A549 (cell line): Measurements from ENCODE around the gene BIK. TPM values are rescaled to one million over a fixed set of nuclear protein-coding genes. Genes with fewer than 3 reads are reported as not detected.

Source experiments
- ATAC-seq, 2 experiments: fragments of 200-7000 bp in 1 of 2; fragments of >200 bp in 1 of 2; cut with Nextera tagmentation in 1 of 2; cut with Tn5 transposase in 1 of 2; 3 replicates each; pipeline versions ENCODE4 v1.8.0 to v1.9.1; 2018 to 2020; ENCODE audit warnings: mild to moderate bottlenecking in 1 of 2, moderate library complexity in 1 of 2
- CTCF ChIA-PET: fragments of 300-600 bp; sonication (Branson Sonifier 250); formaldehyde crosslinking; extraction: SDS; loops from one replicate; lab custom pipeline; 2021; ENCODE audit warnings: antibody characterized with exemption, inconsistent platforms; lab: Yijun Ruan, JAX
- POLR2A ChIA-PET: fragments of 350-600 bp; formaldehyde crosslinking; extraction: SDS; loops from one replicate; lab custom pipeline; 2021; ENCODE audit warnings: antibody characterized with exemption, inconsistent platforms; lab: Yijun Ruan, JAX
- DNase-seq, 2 experiments: peaks; one replicate each; pipeline versions ENCODE4 v3.0.0 to v3.0.0-alpha.2; 2011 to 2016; ENCODE audit warnings: low read depth in 1 of 2, low spot score in 1 of 2
- FAIRE-seq: peaks from 2 replicates; lab custom pipeline; 2011; peaks lifted over from hg19 to GRCh38; lab: Jason Lieb, UNC
- H3K27ac ChIP-seq, 2 experiments: fragments of >200 bp; sonication (Bioruptor Twin); formaldehyde crosslinking; 3 replicates each; pipeline ENCODE4 v1.5.1; 2016 to 2017
- H3K4me1 ChIP-seq: fragments of >200 bp; sonication (Bioruptor Twin); formaldehyde crosslinking; 3 replicates; pipeline ENCODE4 v1.6.1; 2016
- H3K4me2 ChIP-seq: fragments of >200 bp; sonication (Bioruptor Twin); formaldehyde crosslinking; 3 replicates; pipeline ENCODE4 v1.6.1; 2016
- H3K4me3 ChIP-seq: fragments of >200 bp; sonication (Bioruptor Twin); formaldehyde crosslinking; 3 replicates; pipeline ENCODE4 v1.5.1; 2016
- H3K9me3 ChIP-seq: fragments of >200 bp; sonication (Bioruptor Twin); formaldehyde crosslinking; 3 replicates; pipeline ENCODE4 v1.6.1; 2016
- CBX2 ChIP-seq: fragments of 200-600 bp; sonication (generic); IDR thresholded peaks from 2 replicates; pipeline ENCODE4 v1.6.1; 2016; ENCODE audit warnings: low read depth, mild to moderate bottlenecking, borderline replicate concordance
- CEBPB ChIP-seq, 2 experiments: fragments of >200 bp in 1 of 2; sonication (Bioruptor Twin) in 1 of 2; formaldehyde crosslinking in 1 of 2; IDR thresholded peaks; 2 replicates each; pipeline ENCODE4 v1.6.1; 2012 to 2016
- E2F6 ChIP-seq: IDR thresholded peaks from 2 replicates; pipeline ENCODE4 v1.6.1; 2012; ENCODE audit warnings: low read depth, borderline replicate concordance
- EP300 ChIP-seq, 2 experiments: fragments of >200 bp; sonication (Bioruptor Twin); formaldehyde crosslinking; IDR thresholded peaks; 2 replicates in 1 of 2; 3 replicates in 1 of 2; pipeline ENCODE4 v1.6.1; 2016 to 2017
- ESRRA ChIP-seq: fragments of 150-350 bp; IDR thresholded peaks from 2 replicates; pipeline ENCODE4 v1.6.1; 2014; ENCODE audit warnings: mild to moderate bottlenecking, low read length, borderline replicate concordance
- FOSB ChIP-seq: fragments of 250-450 bp; sonication (Bioruptor Pico); IDR thresholded peaks from 2 replicates; pipeline ENCODE4 v1.5.0; 2020; ENCODE audit warnings: mild to moderate bottlenecking, moderate library complexity
- FOXS1 ChIP-seq: fragments of 250-450 bp; sonication (Bioruptor Pico); IDR thresholded peaks from 2 replicates; pipeline ENCODE4 v1.5.0; 2020; ENCODE audit warnings: mild to moderate bottlenecking, moderate library complexity
- HES2 ChIP-seq: fragments of >200 bp; sonication (Bioruptor Twin); formaldehyde crosslinking; IDR thresholded peaks from 2 replicates; pipeline ENCODE4 v1.6.1; 2016
- JUNB ChIP-seq: fragments of >200 bp; sonication (Bioruptor Twin); formaldehyde crosslinking; IDR thresholded peaks from 2 replicates; pipeline ENCODE4 v1.6.1; 2016
- KDM5A ChIP-seq: fragments of 200-600 bp; sonication (generic); IDR thresholded peaks from 2 replicates; pipeline ENCODE4 v1.6.1; 2016; ENCODE audit warnings: antibody characterized with exemption, mild to moderate bottlenecking
- RNF2 ChIP-seq: fragments of 200-600 bp; sonication (generic); IDR thresholded peaks from 2 replicates; pipeline ENCODE4 v1.6.1; 2016; ENCODE audit warnings: low read depth, mild to moderate bottlenecking, antibody characterized with exemption, moderate library complexity, borderline replicate concordance
- SMC3 ChIP-seq: fragments of >200 bp; sonication (Bioruptor Twin); formaldehyde crosslinking; IDR thresholded peaks from 3 replicates; pipeline ENCODE4 v1.6.1; 2018; ENCODE audit warnings: inconsistent platforms
- SREBF2 ChIP-seq: fragments of 450-650 bp; IDR thresholded peaks from 2 replicates; pipeline ENCODE4 v1.6.1; 2014; ENCODE audit warnings: mild to moderate bottlenecking, moderate library complexity
- TP53 ChIP-seq: fragments of 250-450 bp; sonication (Bioruptor Pico); IDR thresholded peaks from 2 replicates; pipeline ENCODE4 v1.5.0; 2021; ENCODE audit warnings: mild to moderate bottlenecking, moderate library complexity
- ZFP36 ChIP-seq: fragments of 450-650 bp; IDR thresholded peaks from 2 replicates; pipeline ENCODE4 v1.6.1; 2014; ENCODE audit warnings: borderline replicate concordance; ENCODE audit not compliant: partially characterized antibody
- ZNF302 ChIP-seq: fragments of 250-450 bp; sonication (Bioruptor Pico); IDR thresholded peaks from 2 replicates; pipeline ENCODE4 v1.9.0; 2021; ENCODE audit warnings: inconsistent platforms, mild to moderate bottlenecking, moderate library complexity
- WGBS: methylation state at CpG from one replicate; pipeline ENCODE4 v1.1.6; 2017; ENCODE audit errors: missing lambda C conversion rate; 5-methylcytosine and 5-hydroxymethylcytosine counted together
- polyA plus RNA-seq, 4 experiments: library from polyadenylated mRNA; depleted of rRNA in 3 of 4; stranded (reverse); fragments of >200 nt; fragmentation: RNase III in 1 of 4; extraction: RNeasy Plus Mini Kit Qiagen cat#74134 plus additional on column Dnase treatment in 1 of 4; gene quantifications; 2 replicates in 3 of 4; 3 replicates in 1 of 4; pipeline ENCODE4 v1.2.3, GENCODE V29; 2011 to 2017
- TF ChIP-seq, protein P1 (sequence below): fragments of 250-450 bp; sonication (Bioruptor Pico); IDR thresholded peaks from 2 replicates; pipeline ENCODE4 v1.5.0; 2020; ENCODE audit warnings: low read depth, mild to moderate bottlenecking, moderate library complexity
- TF ChIP-seq, protein P2 (sequence below): fragments of 250-450 bp; sonication (Bioruptor Pico); IDR thresholded peaks from 2 replicates; pipeline ENCODE4 v1.5.0; 2021; ENCODE audit warnings: mild to moderate bottlenecking, moderate library complexity, borderline replicate concordance

BIK gene
- polyA plus RNA-seq, 2 of the 4 experiments (the other 2 are of a cell fraction) = 0.54 to 0.88 TPM

DNA sequence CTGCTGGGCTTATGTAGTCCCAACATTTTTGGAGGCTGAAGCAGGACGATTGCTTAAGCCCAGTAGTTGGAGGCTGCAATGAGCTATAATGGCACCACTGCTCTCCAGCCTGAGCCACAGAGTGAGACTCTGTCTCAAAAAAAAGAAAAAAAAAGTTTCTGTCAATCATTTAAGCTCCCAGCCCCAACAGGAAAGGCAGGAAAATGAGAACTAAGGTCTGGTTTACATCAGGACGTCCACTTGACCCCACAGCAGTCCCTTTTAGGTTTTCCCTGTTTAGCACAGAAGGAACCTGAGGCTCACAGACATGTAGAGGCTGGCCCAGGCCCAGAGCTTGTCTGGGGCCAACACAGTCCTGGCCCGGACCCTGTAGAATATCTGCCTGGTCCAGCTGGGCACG lies 12.2 kb upstream of the BIK start:
- Histone ChIP-seq H3K4me1 (peaks cover 8% of the 10 kb centered on the region), H3K27ac (no peak overlapping the region), H3K4me3 (no peak overlapping the region), H3K9me3 (no peaks in the 10 kb centered on the region), H3K4me2 (no peak overlapping the region)
- no peak for TF ChIP-seq TP53
- TF ChIP-seq, protein P1, sequence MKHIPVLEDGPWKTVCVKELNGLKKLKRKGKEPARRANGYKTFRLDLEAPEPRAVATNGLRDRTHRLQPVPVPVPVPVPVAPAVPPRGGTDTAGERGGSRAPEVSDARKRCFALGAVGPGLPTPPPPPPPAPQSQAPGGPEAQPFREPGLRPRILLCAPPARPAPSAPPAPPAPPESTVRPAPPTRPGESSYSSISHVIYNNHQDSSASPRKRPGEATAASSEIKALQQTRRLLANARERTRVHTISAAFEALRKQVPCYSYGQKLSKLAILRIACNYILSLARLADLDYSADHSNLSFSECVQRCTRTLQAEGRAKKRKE (CRISPR knock-in tag) = no peak
- no peak for TF ChIP-seq KDM5A
- TF ChIP-seq SMC3 = no peak
- TF ChIP-seq FOXS1 = no peak
- TF ChIP-seq ZNF302 (CRISPR knock-in tag) = no peak
- ChIA-PET CTCF (interaction anchor here (0.5 to 1.4 kb wide), 5 partner anchors 26 to 108 kb away, joined by 3 to 4 read pairs (median 4); no protein-coding TSS in a partner anchor), POLR2A (no interaction called here)
- 53% methylated on average over 4 of the region's 4 CpGs for WGBS
- no peak for ATAC-seq
- no peak for FAIRE-seq
- no peak for DNase-seq

DNA sequence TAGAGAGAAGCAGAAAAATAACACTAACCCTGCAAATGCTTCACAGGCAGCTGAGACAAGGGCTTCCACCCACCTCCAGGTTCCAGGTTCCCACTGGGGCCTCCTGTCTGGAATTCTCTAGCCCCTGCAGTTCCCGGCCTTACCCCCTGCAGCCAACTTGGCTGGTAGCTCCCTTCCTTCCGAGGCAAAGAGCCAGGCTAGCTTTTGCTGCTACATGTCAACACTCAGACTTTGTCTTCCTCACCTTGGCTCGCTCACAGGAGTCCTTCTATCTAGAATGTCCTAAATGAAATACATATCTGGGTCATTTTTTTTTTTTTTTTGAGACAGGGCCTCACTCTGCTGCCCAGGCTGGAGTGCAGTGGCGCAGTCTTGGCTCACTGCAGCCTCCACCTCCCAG lies 11.5 kb upstream of the BIK start:
- Histone ChIP-seq H3K4me1 (peaks cover 4% of the 10 kb centered on the region), H3K4me2 (no peak overlapping the region), H3K9me3 (no peaks in the 10 kb centered on the region), H3K27ac (no peak overlapping the region), H3K4me3 (no peak overlapping the region)
- ChIA-PET CTCF (interaction anchor here (0.5 to 1.4 kb wide), 5 partner anchors 25 to 109 kb away, joined by 3 to 4 read pairs (median 4); no protein-coding TSS in a partner anchor), POLR2A (no interaction called here)
- 95% methylated on average over 4 of the region's 4 CpGs for WGBS
- no peak for DNase-seq
- no peak for ATAC-seq
- TF ChIP-seq ZFP36 = no peak
- no peak for TF ChIP-seq JUNB
- no peak for TF ChIP-seq KDM5A
- no peak for FAIRE-seq

DNA sequence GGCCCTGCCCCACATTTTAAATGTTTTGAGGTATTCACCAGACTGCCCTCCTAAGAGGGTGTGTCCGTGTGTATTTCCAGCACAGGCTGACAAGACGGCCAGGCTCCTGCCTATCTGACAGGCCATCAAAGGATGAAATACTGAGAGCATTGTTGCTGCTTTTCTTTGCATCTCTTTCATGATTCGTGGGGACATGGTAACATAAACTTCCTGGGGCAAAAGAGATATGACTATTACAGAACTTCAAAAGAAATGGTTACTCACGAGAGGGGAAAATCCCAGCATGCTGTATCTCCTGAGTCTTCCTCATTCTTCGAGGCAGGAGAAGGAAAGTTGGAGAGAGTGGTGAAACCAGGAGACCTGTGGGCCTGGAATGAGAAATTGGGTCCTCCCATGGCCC lies 10.3 kb upstream of the BIK start:
- CTCF ChIA-PET = no interaction called here
- no peak; a peak in 1 of 6 replicates for ATAC-seq
- DNase-seq = no peak
- Histone ChIP-seq H3K27ac (no peak overlapping the region), H3K4me3 (no peak overlapping the region), H3K4me1 (no peaks in the 10 kb centered on the region), H3K4me2 (no peak overlapping the region), H3K9me3 (no peaks in the 10 kb centered on the region)
- POLR2A ChIA-PET = no interaction called here
- no peak for TF ChIP-seq SREBF2
- no peak for TF ChIP-seq ESRRA
- TF ChIP-seq CEBPB (IDR thresholded peaks at IDR 0.05) = no peak
- TF ChIP-seq CBX2 = no peak
- no peak for TF ChIP-seq FOSB (CRISPR knock-in tag)
- TF ChIP-seq RNF2 = no peak
- TF ChIP-seq EP300 (IDR thresholded peaks at IDR 0.05) = no peak
- TF ChIP-seq ZFP36 = no peak
- TF ChIP-seq, protein P2, sequence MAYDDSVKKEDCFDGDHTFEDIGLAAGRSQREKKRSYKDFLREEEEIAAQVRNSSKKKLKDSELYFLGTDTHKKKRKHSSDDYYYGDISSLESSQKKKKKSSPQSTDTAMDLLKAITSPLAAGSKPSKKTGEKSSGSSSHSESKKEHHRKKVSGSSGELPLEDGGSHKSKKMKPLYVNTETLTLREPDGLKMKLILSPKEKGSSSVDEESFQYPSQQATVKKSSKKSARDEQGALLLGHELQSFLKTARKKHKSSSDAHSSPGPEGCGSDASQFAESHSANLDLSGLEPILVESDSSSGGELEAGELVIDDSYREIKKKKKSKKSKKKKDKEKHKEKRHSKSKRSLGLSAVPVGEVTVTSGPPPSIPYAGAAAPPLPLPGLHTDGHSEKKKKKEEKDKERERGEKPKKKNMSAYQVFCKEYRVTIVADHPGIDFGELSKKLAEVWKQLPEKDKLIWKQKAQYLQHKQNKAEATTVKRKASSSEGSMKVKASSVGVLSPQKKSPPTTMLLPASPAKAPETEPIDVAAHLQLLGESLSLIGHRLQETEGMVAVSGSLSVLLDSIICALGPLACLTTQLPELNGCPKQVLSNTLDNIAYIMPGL (CRISPR knock-in tag) = no peak
- no peak for TF ChIP-seq SMC3
- no peak for TF ChIP-seq E2F6
- no peak for TF ChIP-seq HES2
- 21% methylated on average over 5 of the region's 5 CpGs for WGBS
- no peak for FAIRE-seq
